ENCODE data around the gene SCYGR8. TPM values are rescaled to one million over a fixed set of nuclear protein-coding genes. Genes with fewer than 3 reads are reported as not detected.

The SCYGR8 gene
- total and polyA plus RNA-seq, 2 donors (not counting 3 experiments of a cell fraction or from before 2014, with no cell fraction given): not detected

DNA sequence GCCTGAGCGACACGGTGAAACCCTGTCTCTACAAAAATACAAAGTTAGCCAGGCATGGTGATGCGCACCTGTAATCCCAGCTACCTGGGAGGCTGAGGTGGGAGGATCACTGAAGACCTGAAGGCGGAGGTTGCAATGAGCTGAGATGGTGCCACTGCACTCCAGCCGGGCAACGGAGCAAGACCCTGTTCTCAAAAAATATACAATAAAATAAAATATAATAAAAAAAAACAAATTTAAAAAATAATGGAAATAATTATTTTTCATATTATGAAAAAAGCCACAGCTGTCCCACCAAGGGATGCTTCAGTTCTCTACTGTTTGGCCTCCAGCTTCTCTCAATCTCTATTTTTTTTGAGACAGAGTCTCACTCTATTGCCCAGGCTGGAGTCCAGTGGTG lies 38.3 kb upstream of the SCYGR8 start:
- Histone ChIP-seq H3K36me3 (ENCODE audit: control insufficient read depth in 2 of 2, extremely low read depth in 1 of 2, insufficient read depth in 2 of 2, low read length in 2 of 2) (no peaks in the 10 kb centered on the region), H2AFZ (ENCODE audit: low read depth, low read length) (no peak overlapping the region), H3K9ac (replicated peaks; ENCODE audit: extremely low read depth, insufficient read depth, low read length) (no peak overlapping the region), H4K20me1 (replicated peaks; ENCODE audit: control insufficient read depth, extremely low read depth, insufficient read depth, low read length) (no peaks in the 10 kb centered on the region), H3K9me3 (replicated peaks; ENCODE audit: control insufficient read depth, insufficient read depth, low read length) (no peaks in the 10 kb centered on the region), H3K4me3 (replicated peaks in 1 of 3; ENCODE audit: insufficient read depth in 1 of 3, low read depth in 1 of 3, low read length in 3 of 3) (no peak overlapping the region), H3K9me1 (replicated peaks; ENCODE audit: control insufficient read depth, extremely low read depth, insufficient read depth, low read length) (no peaks in the 10 kb centered on the region), H3K27me3 (ENCODE audit: control insufficient read depth in 2 of 2, insufficient read depth in 2 of 2, low read length in 2 of 2) (no peaks in the 10 kb centered on the region), H3K4me1 (ENCODE audit: control insufficient read depth, extremely low read depth, insufficient read depth, low read length) (no peaks in the 10 kb centered on the region), H3K4me2 (ENCODE audit: insufficient read depth, low read length) (no peak overlapping the region), H3K79me2 (ENCODE audit: control insufficient read depth, insufficient read depth, low read length) (no peaks in the 10 kb centered on the region), H3K27ac (ENCODE audit: insufficient read depth, low read depth, low read length) (no peak overlapping the region)
- POLR2A ChIA-PET: no interaction called here
- CTCF ChIA-PET: interaction anchor here (1.6 kb wide), 1 partner anchor 10 kb away, joined by 4 read pairs; no protein-coding TSS in a partner anchor
- FAIRE-seq: no peak
- dilution Hi-C loops (cut with MboI; ENCODE audit: extremely low pct_ligation_motif_present, low sequenced_read_pairs) (no loop called here), intact Hi-C loops (cut with micrococcal nuclease) (no loop called here)
- BruUV-seq (replicated peaks): no TSS peak
- DNase-seq (ENCODE audit: low read depth, low spot score): no peak
- TF ChIP-seq EZH2 (IDR thresholded peaks at IDR 0.05; ENCODE audit: borderline replicate concordance, low read depth, low read length, severe bottlenecking) (no peak), GATA2 (IDR thresholded peaks at IDR 0.05; ENCODE audit: insufficient read depth, insufficient read length, low read depth, low read length) (no peak), MYC (IDR thresholded peaks at IDR 0.05; ENCODE audit: low read depth, low read length) (no peak), POLR2A (IDR thresholded peaks at IDR 0.05; ENCODE audit: low read depth, low read length) (no peak), POLR2AphosphoS5 (IDR thresholded peaks at IDR 0.05; ENCODE audit: insufficient read depth, low read depth, low read length) (no peak), JUN (IDR thresholded peaks at IDR 0.05; ENCODE audit: borderline replicate concordance, insufficient read depth, insufficient read length, low read depth) (no peak), FOS (IDR thresholded peaks at IDR 0.05; ENCODE audit: borderline replicate concordance, insufficient read depth, low read length) (no peak)
- TF ChIP-seq, protein P1, sequence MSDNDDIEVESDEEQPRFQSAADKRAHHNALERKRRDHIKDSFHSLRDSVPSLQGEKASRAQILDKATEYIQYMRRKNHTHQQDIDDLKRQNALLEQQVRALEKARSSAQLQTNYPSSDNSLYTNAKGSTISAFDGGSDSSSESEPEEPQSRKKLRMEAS (IDR thresholded peaks at IDR 0.05; ENCODE audit: insufficient read depth, insufficient read length): no peak
- TF ChIP-seq, protein P2, sequence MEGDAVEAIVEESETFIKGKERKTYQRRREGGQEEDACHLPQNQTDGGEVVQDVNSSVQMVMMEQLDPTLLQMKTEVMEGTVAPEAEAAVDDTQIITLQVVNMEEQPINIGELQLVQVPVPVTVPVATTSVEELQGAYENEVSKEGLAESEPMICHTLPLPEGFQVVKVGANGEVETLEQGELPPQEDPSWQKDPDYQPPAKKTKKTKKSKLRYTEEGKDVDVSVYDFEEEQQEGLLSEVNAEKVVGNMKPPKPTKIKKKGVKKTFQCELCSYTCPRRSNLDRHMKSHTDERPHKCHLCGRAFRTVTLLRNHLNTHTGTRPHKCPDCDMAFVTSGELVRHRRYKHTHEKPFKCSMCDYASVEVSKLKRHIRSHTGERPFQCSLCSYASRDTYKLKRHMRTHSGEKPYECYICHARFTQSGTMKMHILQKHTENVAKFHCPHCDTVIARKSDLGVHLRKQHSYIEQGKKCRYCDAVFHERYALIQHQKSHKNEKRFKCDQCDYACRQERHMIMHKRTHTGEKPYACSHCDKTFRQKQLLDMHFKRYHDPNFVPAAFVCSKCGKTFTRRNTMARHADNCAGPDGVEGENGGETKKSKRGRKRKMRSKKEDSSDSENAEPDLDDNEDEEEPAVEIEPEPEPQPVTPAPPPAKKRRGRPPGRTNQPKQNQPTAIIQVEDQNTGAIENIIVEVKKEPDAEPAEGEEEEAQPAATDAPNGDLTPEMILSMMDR (IDR thresholded peaks at IDR 0.05; ENCODE audit: extremely low read depth in 1 of 2, insufficient read depth in 1 of 2, low read depth in 1 of 2, low read length in 2 of 2): no peak

Data from endothelial cell of umbilical vein (primary cell).